OCI-LY7 (cell line): Measurements from ENCODE around the gene CD80. TPM values are rescaled to one million over a fixed set of nuclear protein-coding genes. Genes with fewer than 3 reads are reported as not detected.

Source experiments
- BruUV-seq: library from RNA; stranded (reverse); fragments of 400-500 nt; replicated peaks from 2 replicates; lab custom pipeline; 2021; lab: Mats Ljungman, UMichigan
- CTCF ChIA-PET: fragments of 300-600 bp; sonication (Branson Sonifier 250); formaldehyde crosslinking; loops from one replicate; lab custom pipeline; 2022; ENCODE audit warnings: antibody characterized with exemption; ENCODE audit not compliant: unreplicated experiment; lab: Charles Lee
- POLR2A ChIA-PET: fragments of 300-600 bp; sonication (Branson Sonifier 250); formaldehyde crosslinking; loops from one replicate; lab custom pipeline; 2022; ENCODE audit warnings: antibody characterized with exemption; lab: Charles Lee
- DNase-seq: peaks from one replicate; pipeline ENCODE4 v3.0.0-alpha.2; 2015; ENCODE audit warnings: low spot score
- H2AFZ ChIP-seq: fragments of 200-600 bp; sonication (generic), shearing (Covaris generic); 2 replicates; pipeline ENCODE4 v1.6.1; 2014; ENCODE audit warnings: mild to moderate bottlenecking, antibody characterized with exemption, low read length, moderate library complexity
- H3K27ac ChIP-seq: fragments of 200-600 bp; sonication (generic); 2 replicates; pipeline ENCODE4 v1.5.1; 2014; ENCODE audit warnings: mixed run types, low read depth, mild to moderate bottlenecking, moderate library complexity, low read length, inconsistent platforms; ENCODE audit not compliant: poor library complexity, severe bottlenecking
- H3K36me3 ChIP-seq: fragments of 200-600 bp; sonication (generic); 2 replicates; pipeline ENCODE4 v1.6.1; 2014; ENCODE audit warnings: mild to moderate bottlenecking, antibody characterized with exemption, low read length, moderate library complexity, mixed read lengths; ENCODE audit not compliant: insufficient read depth
- H3K4me1 ChIP-seq: fragments of 200-600 bp; sonication (generic); 2 replicates; pipeline ENCODE4 v1.5.1; 2014; ENCODE audit warnings: mild to moderate bottlenecking, low read length; ENCODE audit not compliant: insufficient read depth, poor library complexity, severe bottlenecking
- H3K4me2 ChIP-seq: fragments of 200-600 bp; sonication (generic); 2 replicates; pipeline ENCODE4 v1.6.1; 2014; ENCODE audit warnings: mild to moderate bottlenecking, low read length
- H3K4me3 ChIP-seq: fragments of 200-600 bp; sonication (generic); 2 replicates; pipeline ENCODE4 v1.5.1; 2014; ENCODE audit warnings: mild to moderate bottlenecking, low read depth, low read length; ENCODE audit not compliant: poor library complexity, severe bottlenecking
- H3K79me2 ChIP-seq: fragments of 200-600 bp; sonication (generic); 2 replicates; pipeline ENCODE4 v1.6.1; 2016; ENCODE audit warnings: low read depth, mild to moderate bottlenecking, low read length, moderate library complexity, mixed read lengths; ENCODE audit not compliant: insufficient read depth
- H3K9me2 ChIP-seq: fragments of 200-600 bp; sonication (generic); 2 replicates; pipeline ENCODE4 v1.6.1; 2016; ENCODE audit warnings: mild to moderate bottlenecking, low read length, mixed read lengths; ENCODE audit not compliant: insufficient read depth
- H3K9me3 ChIP-seq: fragments of 200-600 bp; sonication (generic); 2 replicates; pipeline ENCODE4 v1.6.1; 2014; ENCODE audit warnings: mild to moderate bottlenecking, mixed run types, low read length, mixed read lengths
- H4K20me1 ChIP-seq: fragments of 200-600 bp; sonication (generic); 2 replicates; pipeline ENCODE4 v1.6.1; 2014; ENCODE audit warnings: mild to moderate bottlenecking, antibody characterized with exemption, low read length, moderate library complexity, mixed read lengths; ENCODE audit not compliant: insufficient read depth
- CTCF ChIP-seq: fragments of 200-600 bp; sonication (generic); conservative IDR thresholded peaks from 2 replicates; pipeline ENCODE4 v1.5.1; 2014; ENCODE audit warnings: mild to moderate bottlenecking, antibody characterized with exemption, low read length, moderate library complexity, mixed read lengths
- EZH2phosphoT487 ChIP-seq: fragments of 200-600 bp; sonication (generic); IDR thresholded peaks from 2 replicates; pipeline ENCODE4 v1.6.1; 2018; ENCODE audit warnings: low read depth, borderline replicate concordance, mild to moderate bottlenecking, mixed run types, antibody characterized with exemption, low read length, moderate library complexity, mixed read lengths
- intact Hi-C: fragments of 100-400 bp; cut with micrococcal nuclease; formaldehyde crosslinking; loops from one replicate; pipeline ENCODE4 v1.10.0; 2022; ENCODE audit not compliant: unreplicated experiment
- total RNA-seq, 2 experiments: library from RNA; depleted of rRNA in 1 of 2; stranded (reverse); fragments of >200 nt in 1 of 2; shearing (Covaris generic) in 1 of 2; gene quantifications; 2 replicates each; pipeline ENCODE4 v1.2.3, GENCODE V29; 2014 to 2022

CD80 gene
- total RNA-seq, 2 experiments from 2014 or later = not detected

- H4K20me1 ChIP-seq = no peaks in the 10 kb centered on the region
- H3K4me1 ChIP-seq = peaks cover 3% of the 10 kb centered on the region
- H3K36me3 ChIP-seq = no peaks in the 10 kb centered on the region
- H3K4me3 ChIP-seq = no peak overlapping the region
- no peaks in the 10 kb centered on the region for H3K9me3 ChIP-seq
- no peak overlapping the region for H3K27ac ChIP-seq
- H3K79me2 ChIP-seq = no peaks in the 10 kb centered on the region
- intact Hi-C loops = no loop called here
- BruUV-seq = no TSS peak
- no peaks in the 10 kb centered on the region for H3K9me2 ChIP-seq
- ChIA-PET CTCF (no interaction called here), POLR2A (no interaction called here)
- no peak for DNase-seq
- no peak overlapping the region for H3K4me2 ChIP-seq
- TF ChIP-seq EZH2phosphoT487 = no peak
- no peak for TF ChIP-seq CTCF
- peak overlapping the region; percentile 4; the same call in 1 of the 2 replicates for H2AFZ ChIP-seq
Observed at GRCh38 chr3:119562307-119562961, 3.0 kb upstream of the CD80 start.

- H2AFZ ChIP-seq = peak overlapping the region; percentile 68; the same call in 1 of the 2 replicates
- peaks cover 3% of the 10 kb centered on the region for H3K4me1 ChIP-seq
- TF ChIP-seq CTCF = no peak
- no peak for TF ChIP-seq EZH2phosphoT487
- H3K9me3 ChIP-seq = no peaks in the 10 kb centered on the region
- intact Hi-C loops = no loop called here
- BruUV-seq = no TSS peak
- H3K4me3 ChIP-seq = no peak overlapping the region
- no peaks in the 10 kb centered on the region for H3K36me3 ChIP-seq
- no peak for DNase-seq
- no peak overlapping the region for H3K4me2 ChIP-seq
- no peak overlapping the region for H3K27ac ChIP-seq
- no peaks in the 10 kb centered on the region for H3K79me2 ChIP-seq
- CTCF ChIA-PET = no interaction called here
- H3K9me2 ChIP-seq = no peaks in the 10 kb centered on the region
- POLR2A ChIA-PET = interaction anchor here (0.7 kb wide), 1 partner anchor 23 kb away, joined by 5 read pairs; no protein-coding TSS in a partner anchor
- H4K20me1 ChIP-seq = no peaks in the 10 kb centered on the region
Observed at GRCh38 chr3:119560160-119560559, 746 bp upstream of the CD80 start.
